LoVo (cell line): ENCODE measurements around the gene JUND.

Source experiments
- DNase-seq: peaks from one replicate; pipeline ENCODE4 v3.0.0-alpha.2; 2016; ENCODE audit warnings: low spot score

Gene JUND

GRCh38 chr19:18269070-18269723 lies 12.2 kb downstream of the JUND start:
- no peak for DNase-seq

GRCh38 chr19:18266771-18267686 lies 14.4 kb downstream of the JUND start:
- no peak for DNase-seq

- no peak for DNase-seq
Observed at GRCh38 chr19:18265582-18265981, 15.8 kb downstream of the JUND start.

GRCh38 chr19:18264971-18265540 lies 16.4 kb downstream of the JUND start:
- DNase-seq, result no peak

- no peak for DNase-seq
Observed at GRCh38 chr19:18264137-18264854, 17.1 kb downstream of the JUND start.

GRCh38 chr19:18263324-18264136 lies 17.9 kb downstream of the JUND start:
- no peak for DNase-seq

GRCh38 chr19:18262917-18263316 lies 18.5 kb downstream of the JUND start:
- no peak for DNase-seq

- no peak for DNase-seq
Observed at GRCh38 chr19:18262144-18262543, 19.3 kb downstream of the JUND start.

GRCh38 chr19:18261474-18261873 lies 19.9 kb downstream of the JUND start:
- DNase-seq, result no peak

- DNase-seq, result no peak
Observed at GRCh38 chr19:18259893-18260292, 21.5 kb downstream of the JUND start.

GRCh38 chr19:18257503-18258470 lies 23.6 kb downstream of the JUND start:
- no peak for DNase-seq

- DNase-seq, result peak; percentile 54
Observed at GRCh38 chr19:18254546-18255503, 26.6 kb downstream of the JUND start.

- DNase-seq, result peak; percentile 85
Observed at GRCh38 chr19:18253716-18254115, 27.7 kb downstream of the JUND start.

GRCh38 chr19:18253130-18253529 lies 28.3 kb downstream of the JUND start:
- DNase-seq, result no peak

- DNase-seq, result no peak
Observed at GRCh38 chr19:18252370-18252717, 29.1 kb downstream of the JUND start.

- DNase-seq, result peak; percentile 55
Observed at GRCh38 chr19:18251587-18252369, 29.6 kb downstream of the JUND start.

GRCh38 chr19:18249834-18250233 lies 31.6 kb downstream of the JUND start:
- no peak for DNase-seq

- no peak for DNase-seq
Observed at GRCh38 chr19:18245297-18245696, 36.1 kb downstream of the JUND start.
